ENCODE measurements around the gene TSPAN19. TPM values are rescaled to one million over a fixed set of nuclear protein-coding genes. Genes with fewer than 3 reads are reported as not detected.
A peak's percentile ranks its signal among the peaks of the same experiment; 100 is the strongest.

Gene TSPAN19
- total RNA-seq, 1 experiment from 2014 or later = 0.32 TPM

DNA sequence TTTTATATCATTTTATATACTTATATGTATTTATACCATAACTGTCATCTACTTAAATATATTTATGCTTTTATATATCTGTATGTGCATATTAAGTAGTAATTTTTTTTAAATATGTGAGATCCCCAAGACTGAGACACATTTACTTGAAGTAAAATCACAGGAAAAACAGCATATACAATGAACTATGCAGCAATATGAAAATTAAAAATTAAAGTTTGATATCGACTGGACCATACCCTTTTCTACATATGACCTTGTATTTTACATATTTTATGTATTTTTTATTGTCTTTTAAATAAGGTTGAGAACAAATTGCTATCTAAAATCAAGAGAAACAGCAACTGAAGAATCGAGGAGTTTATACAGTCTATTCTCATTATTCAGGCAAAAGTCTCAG, 50.0 kb downstream of the TSPAN19 start (continued):
- TF ChIP-seq, protein P1, sequence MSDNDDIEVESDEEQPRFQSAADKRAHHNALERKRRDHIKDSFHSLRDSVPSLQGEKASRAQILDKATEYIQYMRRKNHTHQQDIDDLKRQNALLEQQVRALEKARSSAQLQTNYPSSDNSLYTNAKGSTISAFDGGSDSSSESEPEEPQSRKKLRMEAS (IDR thresholded peaks at IDR 0.05) = no peak
- no peak for TF ChIP-seq EZH2phosphoT487 (IDR thresholded peaks at IDR 0.05; ENCODE audit: borderline replicate concordance)
- no peak for TF ChIP-seq POLR2A (IDR thresholded peaks at IDR 0.05; ENCODE audit: borderline replicate concordance, extremely low read depth, insufficient read depth, insufficient read length)

DNA sequence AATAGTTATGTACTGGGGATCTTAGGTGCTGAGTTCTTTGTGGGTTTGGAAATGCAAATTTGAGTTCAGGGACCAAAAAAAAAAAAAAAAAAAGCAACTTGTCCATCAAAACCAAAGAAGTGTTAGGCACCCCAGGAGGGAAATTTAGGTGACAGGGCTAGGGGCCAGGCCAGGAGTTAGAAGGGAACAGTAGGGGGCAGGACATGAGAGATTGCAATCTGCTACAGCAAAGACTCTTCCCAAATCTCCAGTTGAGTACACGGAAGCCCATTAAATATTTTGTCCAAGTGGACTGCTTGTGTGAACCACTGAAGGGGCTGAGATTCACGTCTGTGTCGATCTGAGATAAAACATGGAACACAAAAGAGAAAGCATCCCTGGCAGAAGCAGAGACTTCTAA, 52.8 kb downstream of the TSPAN19 start:
- DNase-seq (ENCODE audit: low read depth, low spot score) (no peak), ATAC-seq (no peak)
- no peak overlapping the region for H3K27ac ChIP-seq (ENCODE audit: low read depth, low read length)
- H3K4me1 ChIP-seq (ENCODE audit: control insufficient read depth in 1 of 2, insufficient read depth in 2 of 2, low read length in 2 of 2) = no peaks in the 10 kb centered on the region
- RAD21 ChIA-PET (ENCODE audit: low non-redundant PET in 1 of 2, low total read pairs in 2 of 2, uncharacterized antibody in 2 of 2, unreplicated experiment in 2 of 2) = no interaction called here
- no peak overlapping the region for H3K4me3 ChIP-seq (replicated peaks in 1 of 2; ENCODE audit: low read depth in 1 of 2, low read length in 2 of 2)
- no peaks in the 10 kb centered on the region for H3K9me3 ChIP-seq (ENCODE audit: control insufficient read depth in 1 of 2, insufficient read depth in 1 of 2, low read depth in 1 of 2, low read length in 2 of 2)
- no peaks in the 10 kb centered on the region for H3K36me3 ChIP-seq (ENCODE audit: control insufficient read depth in 1 of 2, insufficient read depth in 2 of 2, low read length in 2 of 2)
- H3K9me2 ChIP-seq (ENCODE audit: insufficient read depth) = no peaks in the 10 kb centered on the region
- POLR2A ChIA-PET = no interaction called here
- H3K9ac ChIP-seq (ENCODE audit: low read length) = no peak overlapping the region
- no peaks in the 10 kb centered on the region for H3K27me3 ChIP-seq (ENCODE audit: insufficient read depth, low read length)
- BruUV-seq (replicated peaks) = no TSS peak
- H3K79me2 ChIP-seq (ENCODE audit: insufficient read depth, low read length) = no peaks in the 10 kb centered on the region
- CTCF ChIA-PET = no interaction called here
- H4K20me1 ChIP-seq (ENCODE audit: insufficient read depth) = no peaks in the 10 kb centered on the region
- no peak overlapping the region for H3K4me2 ChIP-seq (ENCODE audit: low read length)
- no peak overlapping the region for H2AFZ ChIP-seq (ENCODE audit: low read depth, low read length, poor library complexity, severe bottlenecking)
- TF ChIP-seq POLR2AphosphoS5 (IDR thresholded peaks at IDR 0.05; ENCODE audit: low read depth, low read length) = no peak
- TF ChIP-seq, protein P2, sequence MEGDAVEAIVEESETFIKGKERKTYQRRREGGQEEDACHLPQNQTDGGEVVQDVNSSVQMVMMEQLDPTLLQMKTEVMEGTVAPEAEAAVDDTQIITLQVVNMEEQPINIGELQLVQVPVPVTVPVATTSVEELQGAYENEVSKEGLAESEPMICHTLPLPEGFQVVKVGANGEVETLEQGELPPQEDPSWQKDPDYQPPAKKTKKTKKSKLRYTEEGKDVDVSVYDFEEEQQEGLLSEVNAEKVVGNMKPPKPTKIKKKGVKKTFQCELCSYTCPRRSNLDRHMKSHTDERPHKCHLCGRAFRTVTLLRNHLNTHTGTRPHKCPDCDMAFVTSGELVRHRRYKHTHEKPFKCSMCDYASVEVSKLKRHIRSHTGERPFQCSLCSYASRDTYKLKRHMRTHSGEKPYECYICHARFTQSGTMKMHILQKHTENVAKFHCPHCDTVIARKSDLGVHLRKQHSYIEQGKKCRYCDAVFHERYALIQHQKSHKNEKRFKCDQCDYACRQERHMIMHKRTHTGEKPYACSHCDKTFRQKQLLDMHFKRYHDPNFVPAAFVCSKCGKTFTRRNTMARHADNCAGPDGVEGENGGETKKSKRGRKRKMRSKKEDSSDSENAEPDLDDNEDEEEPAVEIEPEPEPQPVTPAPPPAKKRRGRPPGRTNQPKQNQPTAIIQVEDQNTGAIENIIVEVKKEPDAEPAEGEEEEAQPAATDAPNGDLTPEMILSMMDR (IDR thresholded peaks at IDR 0.05 in 2 of 3, conservative IDR thresholded peaks at IDR 0.05 in 1 of 3; ENCODE audit: borderline replicate concordance in 1 of 3, insufficient read depth in 1 of 3, low read depth in 2 of 3, low read length in 2 of 3) = 0 out of 6 replicates have a peak, but pooled peaks of 1 of the 3 experiments have one; percentile 5
- intact Hi-C loops (cut with micrococcal nuclease) = no loop called here

DNA sequence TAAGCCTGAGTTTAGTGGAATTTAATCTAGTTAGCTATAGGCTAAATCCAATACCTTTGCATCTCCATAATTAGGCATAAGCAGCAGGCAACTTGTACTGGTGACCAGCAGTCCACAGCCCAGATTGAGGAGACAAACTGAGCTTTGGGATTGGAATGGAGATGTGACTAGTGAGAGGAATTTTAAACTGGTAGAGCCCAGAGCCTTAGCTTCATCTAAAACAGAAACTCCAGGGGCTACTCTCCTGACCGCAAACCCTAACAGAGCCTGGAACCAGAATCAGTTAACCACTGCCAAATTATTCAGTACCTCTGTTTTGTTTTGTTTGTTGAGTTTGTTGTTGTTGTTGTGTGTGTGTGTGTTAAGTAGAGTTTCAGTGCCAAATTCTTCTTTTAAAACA, 53.2 kb downstream of the TSPAN19 start:
- no peak for ATAC-seq
- ChIA-PET POLR2A (no interaction called here), RAD21 (ENCODE audit: low non-redundant PET in 1 of 2, low total read pairs in 2 of 2, uncharacterized antibody in 2 of 2, unreplicated experiment in 2 of 2) (no interaction called here), CTCF (no interaction called here)
- Histone ChIP-seq H3K9ac (ENCODE audit: low read length) (no peak overlapping the region), H3K4me3 (replicated peaks in 1 of 2; ENCODE audit: low read depth in 1 of 2, low read length in 2 of 2) (no peak overlapping the region), H3K9me3 (ENCODE audit: control insufficient read depth in 1 of 2, insufficient read depth in 1 of 2, low read depth in 1 of 2, low read length in 2 of 2) (no peaks in the 10 kb centered on the region), H3K79me2 (ENCODE audit: insufficient read depth, low read length) (no peaks in the 10 kb centered on the region), H3K4me1 (ENCODE audit: control insufficient read depth in 1 of 2, insufficient read depth in 2 of 2, low read length in 2 of 2) (no peaks in the 10 kb centered on the region), H2AFZ (ENCODE audit: low read depth, low read length, poor library complexity, severe bottlenecking) (no peak overlapping the region), H3K27ac (ENCODE audit: low read depth, low read length) (no peak overlapping the region), H3K4me2 (ENCODE audit: low read length) (no peak overlapping the region), H3K36me3 (ENCODE audit: control insufficient read depth in 1 of 2, insufficient read depth in 2 of 2, low read length in 2 of 2) (no peaks in the 10 kb centered on the region), H3K27me3 (ENCODE audit: insufficient read depth, low read length) (no peaks in the 10 kb centered on the region), H3K9me2 (ENCODE audit: insufficient read depth) (no peaks in the 10 kb centered on the region), H4K20me1 (ENCODE audit: insufficient read depth) (no peaks in the 10 kb centered on the region)
- TF ChIP-seq EGR1 (IDR thresholded peaks at IDR 0.05; ENCODE audit: low read depth) (no peak), EZH2 (IDR thresholded peaks at IDR 0.05) (no peak), TCF7L2 (IDR thresholded peaks at IDR 0.05; ENCODE audit: borderline replicate concordance, extremely low read depth, insufficient read depth, insufficient read length) (no peak)
- TF ChIP-seq, protein P3, sequence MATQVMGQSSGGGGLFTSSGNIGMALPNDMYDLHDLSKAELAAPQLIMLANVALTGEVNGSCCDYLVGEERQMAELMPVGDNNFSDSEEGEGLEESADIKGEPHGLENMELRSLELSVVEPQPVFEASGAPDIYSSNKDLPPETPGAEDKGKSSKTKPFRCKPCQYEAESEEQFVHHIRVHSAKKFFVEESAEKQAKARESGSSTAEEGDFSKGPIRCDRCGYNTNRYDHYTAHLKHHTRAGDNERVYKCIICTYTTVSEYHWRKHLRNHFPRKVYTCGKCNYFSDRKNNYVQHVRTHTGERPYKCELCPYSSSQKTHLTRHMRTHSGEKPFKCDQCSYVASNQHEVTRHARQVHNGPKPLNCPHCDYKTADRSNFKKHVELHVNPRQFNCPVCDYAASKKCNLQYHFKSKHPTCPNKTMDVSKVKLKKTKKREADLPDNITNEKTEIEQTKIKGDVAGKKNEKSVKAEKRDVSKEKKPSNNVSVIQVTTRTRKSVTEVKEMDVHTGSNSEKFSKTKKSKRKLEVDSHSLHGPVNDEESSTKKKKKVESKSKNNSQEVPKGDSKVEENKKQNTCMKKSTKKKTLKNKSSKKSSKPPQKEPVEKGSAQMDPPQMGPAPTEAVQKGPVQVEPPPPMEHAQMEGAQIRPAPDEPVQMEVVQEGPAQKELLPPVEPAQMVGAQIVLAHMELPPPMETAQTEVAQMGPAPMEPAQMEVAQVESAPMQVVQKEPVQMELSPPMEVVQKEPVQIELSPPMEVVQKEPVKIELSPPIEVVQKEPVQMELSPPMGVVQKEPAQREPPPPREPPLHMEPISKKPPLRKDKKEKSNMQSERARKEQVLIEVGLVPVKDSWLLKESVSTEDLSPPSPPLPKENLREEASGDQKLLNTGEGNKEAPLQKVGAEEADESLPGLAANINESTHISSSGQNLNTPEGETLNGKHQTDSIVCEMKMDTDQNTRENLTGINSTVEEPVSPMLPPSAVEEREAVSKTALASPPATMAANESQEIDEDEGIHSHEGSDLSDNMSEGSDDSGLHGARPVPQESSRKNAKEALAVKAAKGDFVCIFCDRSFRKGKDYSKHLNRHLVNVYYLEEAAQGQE (IDR thresholded peaks at IDR 0.05; ENCODE audit: low read depth) = no peak
- no TSS peak for BruUV-seq (replicated peaks)
- DNase-seq (ENCODE audit: low read depth, low spot score) = no peak
- intact Hi-C loops (cut with micrococcal nuclease) = no loop called here
